ENCODE data around the gene TPD52L3.

DNA sequence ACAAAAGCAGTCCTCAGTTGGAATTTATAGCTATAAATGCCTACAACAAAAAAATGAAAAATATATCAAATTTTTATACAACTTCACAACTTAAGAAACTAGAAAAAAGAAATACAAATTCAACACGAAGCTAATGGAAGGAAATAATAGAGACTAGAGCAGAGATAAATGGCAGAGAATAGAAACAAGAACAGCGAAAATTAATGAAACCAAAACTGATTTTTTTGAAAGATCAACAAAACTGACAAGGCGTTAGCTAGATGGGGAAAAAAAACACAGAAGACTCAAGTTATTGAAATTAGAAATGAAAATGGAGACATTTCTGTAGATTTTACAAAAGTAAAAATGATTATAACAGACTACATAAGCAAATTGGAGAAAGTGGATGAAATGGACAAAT, 20.6 kb downstream of the TPD52L3 start:
- TF ChIP-seq, protein P1, sequence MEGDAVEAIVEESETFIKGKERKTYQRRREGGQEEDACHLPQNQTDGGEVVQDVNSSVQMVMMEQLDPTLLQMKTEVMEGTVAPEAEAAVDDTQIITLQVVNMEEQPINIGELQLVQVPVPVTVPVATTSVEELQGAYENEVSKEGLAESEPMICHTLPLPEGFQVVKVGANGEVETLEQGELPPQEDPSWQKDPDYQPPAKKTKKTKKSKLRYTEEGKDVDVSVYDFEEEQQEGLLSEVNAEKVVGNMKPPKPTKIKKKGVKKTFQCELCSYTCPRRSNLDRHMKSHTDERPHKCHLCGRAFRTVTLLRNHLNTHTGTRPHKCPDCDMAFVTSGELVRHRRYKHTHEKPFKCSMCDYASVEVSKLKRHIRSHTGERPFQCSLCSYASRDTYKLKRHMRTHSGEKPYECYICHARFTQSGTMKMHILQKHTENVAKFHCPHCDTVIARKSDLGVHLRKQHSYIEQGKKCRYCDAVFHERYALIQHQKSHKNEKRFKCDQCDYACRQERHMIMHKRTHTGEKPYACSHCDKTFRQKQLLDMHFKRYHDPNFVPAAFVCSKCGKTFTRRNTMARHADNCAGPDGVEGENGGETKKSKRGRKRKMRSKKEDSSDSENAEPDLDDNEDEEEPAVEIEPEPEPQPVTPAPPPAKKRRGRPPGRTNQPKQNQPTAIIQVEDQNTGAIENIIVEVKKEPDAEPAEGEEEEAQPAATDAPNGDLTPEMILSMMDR (IDR thresholded peaks at IDR 0.05) = no peak
- no peak for TF ChIP-seq POLR2A (IDR thresholded peaks at IDR 0.05)

Data from uterus (tissue), 2 donors.